Ishikawa (cell line): ENCODE results near the gene DNAH2.

Experiments
- CEBPB ChIP-seq: IDR thresholded peaks from 2 replicates; pipeline ENCODE4 v1.6.1; 2012
- CREB1 ChIP-seq: IDR thresholded peaks from 2 replicates; pipeline ENCODE4 v1.6.1; 2012; ENCODE audit warnings: low read depth
- EGR1 ChIP-seq: IDR thresholded peaks from 2 replicates; pipeline ENCODE4 v1.6.1; 2012
- EP300 ChIP-seq: IDR thresholded peaks from 2 replicates; pipeline ENCODE4 v1.6.1; 2012; ENCODE audit warnings: borderline replicate concordance
- FOXM1 ChIP-seq: IDR thresholded peaks from 2 replicates; pipeline ENCODE4 v1.6.1; 2012; ENCODE audit warnings: low read depth, borderline replicate concordance
- NFIC ChIP-seq: IDR thresholded peaks from 2 replicates; pipeline ENCODE4 v1.6.1; 2012
- RAD21 ChIP-seq: IDR thresholded peaks from 2 replicates; pipeline ENCODE4 v1.6.1; 2012; ENCODE audit warnings: low read depth
- TAF1 ChIP-seq: IDR thresholded peaks from 2 replicates; pipeline ENCODE4 v1.6.1; 2012; ENCODE audit warnings: low read depth, mild to moderate bottlenecking
- TCF12 ChIP-seq: IDR thresholded peaks from 2 replicates; pipeline ENCODE4 v1.6.1; 2012; ENCODE audit warnings: low read depth
- TEAD4 ChIP-seq: IDR thresholded peaks from 2 replicates; pipeline ENCODE4 v1.6.1; 2012
- YY1 ChIP-seq: IDR thresholded peaks from 2 replicates; pipeline ENCODE4 v1.6.1; 2012; ENCODE audit warnings: low read depth
- ZBTB7A ChIP-seq: IDR thresholded peaks from 2 replicates; pipeline ENCODE4 v1.6.1; 2012; ENCODE audit warnings: low read depth
- TF ChIP-seq, protein P1 (sequence below): IDR thresholded peaks from 2 replicates; pipeline ENCODE4 v1.6.1; 2012
- TF ChIP-seq, protein P2 (sequence below): IDR thresholded peaks from 2 replicates; pipeline ENCODE4 v1.6.1; 2012; ENCODE audit warnings: low read depth, mild to moderate bottlenecking
- TF ChIP-seq, protein P3 (sequence below): IDR thresholded peaks from 2 replicates; pipeline ENCODE4 v1.6.1; 2012

DNAH2 gene

DNA sequence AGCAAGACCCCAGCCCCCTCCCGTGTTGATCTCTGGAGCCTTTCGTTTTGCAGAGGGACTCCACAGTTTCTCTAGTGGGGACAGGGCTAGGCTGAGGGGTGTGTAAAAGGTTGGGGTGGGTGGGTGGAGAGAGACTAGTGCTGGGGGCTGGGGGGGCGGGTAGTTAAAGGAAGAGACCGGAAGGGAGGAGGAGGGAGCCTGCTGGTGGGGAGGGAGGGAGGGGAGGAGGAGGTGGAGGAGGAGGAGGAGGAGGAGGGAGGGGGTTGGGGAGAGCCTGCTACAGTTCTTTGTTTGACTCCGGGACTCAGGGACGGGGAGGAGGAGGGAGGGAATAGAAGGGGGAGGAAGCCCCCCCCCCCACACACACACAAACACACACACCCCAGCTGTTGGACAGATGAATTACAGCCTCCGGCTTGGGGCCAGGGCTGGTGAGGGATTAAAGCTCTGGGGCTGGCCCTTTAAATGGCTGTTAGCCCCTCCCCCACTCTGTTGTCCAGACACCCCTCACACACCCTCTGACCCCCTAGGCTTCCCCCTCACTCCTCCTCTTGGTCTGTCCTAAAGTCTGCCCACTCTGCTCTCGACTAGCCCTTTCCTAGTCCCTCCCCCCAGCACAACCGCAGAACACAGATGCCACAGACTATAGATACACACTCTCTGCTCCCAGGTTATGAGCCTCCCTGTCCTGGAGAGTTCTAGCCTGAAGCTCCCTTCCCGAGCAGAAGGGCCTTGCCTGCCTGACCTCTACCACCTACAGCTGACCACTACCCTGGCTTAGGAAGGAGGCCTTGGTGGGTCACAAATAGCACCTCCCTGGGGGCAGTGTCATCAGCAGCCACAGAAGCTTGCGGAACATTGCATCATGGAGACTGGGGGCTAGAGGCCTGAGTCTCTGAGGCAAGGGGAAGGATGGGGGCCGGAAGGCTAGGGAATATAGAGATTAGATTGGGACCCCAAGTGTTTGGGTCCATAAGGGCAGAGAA lies 120.8 kb downstream of the DNAH2 start:
- TF ChIP-seq, protein P1, sequence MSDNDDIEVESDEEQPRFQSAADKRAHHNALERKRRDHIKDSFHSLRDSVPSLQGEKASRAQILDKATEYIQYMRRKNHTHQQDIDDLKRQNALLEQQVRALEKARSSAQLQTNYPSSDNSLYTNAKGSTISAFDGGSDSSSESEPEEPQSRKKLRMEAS, result no peak
- TF ChIP-seq CEBPB (no peak), TAF1 (no peak), YY1 (no peak), EP300 (no peak), TEAD4 (no peak), ZBTB7A (no peak), TCF12 (no peak), NFIC (no peak), RAD21 (no peak), FOXM1 (no peak), CREB1 (no peak), EGR1 (no peak)
- TF ChIP-seq, protein P2, sequence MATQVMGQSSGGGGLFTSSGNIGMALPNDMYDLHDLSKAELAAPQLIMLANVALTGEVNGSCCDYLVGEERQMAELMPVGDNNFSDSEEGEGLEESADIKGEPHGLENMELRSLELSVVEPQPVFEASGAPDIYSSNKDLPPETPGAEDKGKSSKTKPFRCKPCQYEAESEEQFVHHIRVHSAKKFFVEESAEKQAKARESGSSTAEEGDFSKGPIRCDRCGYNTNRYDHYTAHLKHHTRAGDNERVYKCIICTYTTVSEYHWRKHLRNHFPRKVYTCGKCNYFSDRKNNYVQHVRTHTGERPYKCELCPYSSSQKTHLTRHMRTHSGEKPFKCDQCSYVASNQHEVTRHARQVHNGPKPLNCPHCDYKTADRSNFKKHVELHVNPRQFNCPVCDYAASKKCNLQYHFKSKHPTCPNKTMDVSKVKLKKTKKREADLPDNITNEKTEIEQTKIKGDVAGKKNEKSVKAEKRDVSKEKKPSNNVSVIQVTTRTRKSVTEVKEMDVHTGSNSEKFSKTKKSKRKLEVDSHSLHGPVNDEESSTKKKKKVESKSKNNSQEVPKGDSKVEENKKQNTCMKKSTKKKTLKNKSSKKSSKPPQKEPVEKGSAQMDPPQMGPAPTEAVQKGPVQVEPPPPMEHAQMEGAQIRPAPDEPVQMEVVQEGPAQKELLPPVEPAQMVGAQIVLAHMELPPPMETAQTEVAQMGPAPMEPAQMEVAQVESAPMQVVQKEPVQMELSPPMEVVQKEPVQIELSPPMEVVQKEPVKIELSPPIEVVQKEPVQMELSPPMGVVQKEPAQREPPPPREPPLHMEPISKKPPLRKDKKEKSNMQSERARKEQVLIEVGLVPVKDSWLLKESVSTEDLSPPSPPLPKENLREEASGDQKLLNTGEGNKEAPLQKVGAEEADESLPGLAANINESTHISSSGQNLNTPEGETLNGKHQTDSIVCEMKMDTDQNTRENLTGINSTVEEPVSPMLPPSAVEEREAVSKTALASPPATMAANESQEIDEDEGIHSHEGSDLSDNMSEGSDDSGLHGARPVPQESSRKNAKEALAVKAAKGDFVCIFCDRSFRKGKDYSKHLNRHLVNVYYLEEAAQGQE, result no peak
- TF ChIP-seq, protein P3, sequence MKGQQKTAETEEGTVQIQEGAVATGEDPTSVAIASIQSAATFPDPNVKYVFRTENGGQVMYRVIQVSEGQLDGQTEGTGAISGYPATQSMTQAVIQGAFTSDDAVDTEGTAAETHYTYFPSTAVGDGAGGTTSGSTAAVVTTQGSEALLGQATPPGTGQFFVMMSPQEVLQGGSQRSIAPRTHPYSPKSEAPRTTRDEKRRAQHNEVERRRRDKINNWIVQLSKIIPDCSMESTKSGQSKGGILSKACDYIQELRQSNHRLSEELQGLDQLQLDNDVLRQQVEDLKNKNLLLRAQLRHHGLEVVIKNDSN, result no peak

DNA sequence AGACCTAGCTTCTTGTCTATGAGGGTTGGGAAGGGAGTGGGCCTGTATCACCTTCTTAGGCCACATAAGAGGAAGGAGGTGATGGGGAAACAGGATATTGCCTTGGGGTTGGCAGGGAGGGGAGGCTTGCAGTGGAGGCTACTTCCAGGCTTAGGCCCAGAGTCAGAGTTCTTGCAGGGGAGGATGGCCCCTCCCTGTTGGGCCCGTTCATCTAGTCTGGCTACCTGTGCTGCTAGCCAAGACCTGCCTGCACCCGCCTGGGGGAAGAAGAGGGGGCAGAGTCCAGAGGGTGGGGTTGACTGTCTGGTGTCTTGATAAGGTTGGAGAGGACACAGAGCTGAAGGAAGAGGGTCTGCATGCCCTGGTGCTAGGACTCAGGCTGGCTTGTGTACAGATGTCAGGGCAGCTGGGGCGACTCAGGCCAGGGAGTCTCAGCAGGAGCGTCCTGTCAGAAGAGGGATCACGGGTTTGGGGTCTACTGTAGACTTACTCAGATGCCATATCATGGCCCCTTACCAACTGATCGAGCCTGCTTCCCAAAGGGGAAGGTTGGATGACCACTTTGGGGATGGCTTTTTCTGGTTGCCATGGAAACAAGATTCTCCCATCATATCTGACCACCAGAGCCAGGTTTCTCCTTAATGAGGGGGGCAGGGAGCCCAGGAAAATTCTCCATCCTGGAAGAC lies 121.8 kb downstream of the DNAH2 start:
- TF ChIP-seq, protein P1, result no peak

DNA sequence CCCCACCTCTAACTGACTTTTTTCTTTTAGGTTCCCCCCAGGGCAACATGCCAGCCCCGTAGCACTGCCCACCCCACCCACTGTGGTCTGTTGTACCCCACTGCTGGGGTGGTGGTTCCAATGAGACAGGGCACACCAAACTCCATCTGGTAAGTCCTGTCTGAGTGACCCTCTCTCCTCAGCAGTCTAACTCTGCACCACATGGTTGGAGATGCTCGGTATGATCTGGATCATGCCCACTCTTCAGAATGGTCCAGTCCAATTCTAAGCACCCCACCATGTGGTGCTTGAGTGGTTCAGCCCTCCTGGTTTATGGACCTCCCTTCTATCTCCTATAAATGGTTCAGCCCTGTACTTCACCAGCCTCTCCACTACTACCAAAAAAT lies 122.3 kb downstream of the DNAH2 start:
- TF ChIP-seq, protein P1, result no peak
- TF ChIP-seq RAD21, result no peak
- no peak for TF ChIP-seq EGR1
- TF ChIP-seq TEAD4, result no peak
- TF ChIP-seq ZBTB7A, result no peak
- no peak for TF ChIP-seq CREB1
- TF ChIP-seq, protein P2, result no peak
- TF ChIP-seq YY1, result no peak
- no peak for TF ChIP-seq TCF12
- no peak for TF ChIP-seq FOXM1

DNA sequence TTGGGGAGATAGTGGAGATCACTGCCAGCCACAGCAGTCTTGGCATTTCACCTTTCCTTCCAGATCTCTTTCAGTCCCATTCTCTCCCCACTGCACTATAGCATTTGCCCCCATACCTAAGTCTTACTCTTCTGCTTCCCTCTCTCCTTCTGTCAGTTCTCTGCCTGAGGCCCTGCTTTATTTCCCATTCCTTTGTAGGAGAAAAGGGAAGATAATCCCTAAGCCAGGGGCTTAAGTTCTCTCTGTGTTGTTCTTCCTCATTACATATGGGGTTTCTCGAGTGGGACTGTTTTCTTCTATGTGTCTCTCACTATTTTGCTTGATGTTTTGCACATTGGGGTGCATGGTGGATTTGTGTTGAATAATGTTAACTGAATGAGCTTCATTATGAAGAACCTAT lies 122.9 kb downstream of the DNAH2 start:
- no peak for TF ChIP-seq NFIC

DNA sequence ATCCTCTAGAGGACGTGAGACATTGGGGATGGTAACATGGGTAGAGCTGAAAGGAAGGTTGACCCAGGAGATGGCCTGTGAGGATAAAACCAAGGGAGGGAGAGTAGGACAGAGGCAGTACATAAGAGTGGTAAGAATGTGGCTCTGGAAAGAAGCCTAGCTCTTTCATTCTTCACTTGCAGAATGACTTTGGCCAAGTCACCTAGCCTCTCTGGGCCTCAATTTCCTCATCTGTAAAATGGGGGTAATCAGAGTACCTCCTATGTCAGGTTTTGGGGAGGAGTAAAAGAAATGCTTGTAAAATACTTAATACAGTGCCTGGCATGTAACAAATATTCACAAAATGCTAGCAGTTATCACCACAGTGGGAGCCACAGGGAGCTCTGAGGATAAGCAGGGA lies 123.3 kb downstream of the DNAH2 start:
- TF ChIP-seq, protein P1, result no peak
- TF ChIP-seq CREB1, result no peak
- no peak for TF ChIP-seq NFIC
- no peak for TF ChIP-seq YY1
- TF ChIP-seq, protein P3, result no peak
- no peak for TF ChIP-seq EP300
- TF ChIP-seq ZBTB7A, result no peak
- no peak for TF ChIP-seq EGR1
- no peak for TF ChIP-seq RAD21
